22Rv1 (cell line): ENCODE measurements around the gene RASSF4.

ENCODE experiments used
- CTCF ChIP-seq: fragments of 450-650 bp; IDR thresholded peaks from 2 replicates; pipeline ENCODE4 v1.5.1; 2017; ENCODE audit warnings: mild to moderate bottlenecking
- ZFX ChIP-seq: fragments of 450-650 bp; IDR thresholded peaks from 2 replicates; pipeline ENCODE4 v1.6.1; 2017; ENCODE audit warnings: antibody characterized with exemption, borderline replicate concordance

- TF ChIP-seq CTCF = no peak
- TF ChIP-seq ZFX = no peak
Measured at GRCh38 chr10:44935201-44935965, 24.2 kb upstream of the RASSF4 start.
